GM19025 (cell line): Measurements from ENCODE around the gene IL19.
A peak's percentile ranks its signal among the peaks of the same experiment; 100 is the strongest.

Experiments used
- ATAC-seq: cut with Tn5 transposase; IDR thresholded peaks from one replicate; pipeline ENCODE4 v1.9.1; 2021; ENCODE audit warnings: mild to moderate bottlenecking, low read depth, moderate library complexity; ENCODE audit not compliant: unreplicated experiment

Gene IL19

DNA sequence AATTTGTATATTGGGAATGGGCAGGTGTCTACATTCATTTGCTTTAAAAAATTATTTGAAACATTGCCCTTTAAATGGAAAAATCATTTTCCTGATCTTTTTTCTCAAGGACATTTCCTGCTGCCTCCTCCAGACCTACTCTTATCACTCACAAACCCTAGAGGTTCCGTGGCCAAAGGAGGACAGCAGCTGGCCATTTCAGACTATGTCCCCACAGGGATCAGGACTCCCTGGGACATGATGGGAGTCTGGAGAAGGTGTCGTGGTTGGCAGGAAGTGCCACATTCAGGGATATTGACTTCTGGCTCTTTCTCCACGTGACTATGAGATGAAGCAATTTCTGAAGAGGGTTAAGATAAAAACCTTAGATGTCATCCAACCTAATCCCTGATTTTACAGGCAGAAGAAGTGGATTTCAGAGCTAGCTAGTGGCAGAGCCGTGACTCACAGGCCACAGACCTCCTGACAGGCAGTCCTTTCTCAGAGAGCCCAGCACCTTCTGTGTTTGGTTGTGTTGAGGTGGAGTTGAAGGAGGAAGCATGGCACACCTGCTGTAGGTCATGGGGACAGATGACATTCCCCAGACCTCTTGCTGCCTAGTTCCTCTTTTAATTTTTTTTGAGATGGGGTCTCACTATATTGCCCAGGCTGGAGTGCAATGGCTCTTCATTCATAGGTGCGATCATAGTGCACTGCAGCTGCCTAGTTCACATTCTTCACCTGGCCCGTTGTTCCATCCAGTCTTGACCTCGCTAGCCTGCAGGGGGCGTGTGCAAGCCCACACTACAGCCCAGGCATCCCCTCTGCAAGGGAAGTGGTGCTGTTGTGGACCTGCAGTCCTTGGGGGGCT, 27.2 kb downstream of the IL19 start:
- no peak for ATAC-seq

- ATAC-seq: no peak
Measured at GRCh38 chr1:206798384-206798996, 27.9 kb downstream of the IL19 start.

DNA sequence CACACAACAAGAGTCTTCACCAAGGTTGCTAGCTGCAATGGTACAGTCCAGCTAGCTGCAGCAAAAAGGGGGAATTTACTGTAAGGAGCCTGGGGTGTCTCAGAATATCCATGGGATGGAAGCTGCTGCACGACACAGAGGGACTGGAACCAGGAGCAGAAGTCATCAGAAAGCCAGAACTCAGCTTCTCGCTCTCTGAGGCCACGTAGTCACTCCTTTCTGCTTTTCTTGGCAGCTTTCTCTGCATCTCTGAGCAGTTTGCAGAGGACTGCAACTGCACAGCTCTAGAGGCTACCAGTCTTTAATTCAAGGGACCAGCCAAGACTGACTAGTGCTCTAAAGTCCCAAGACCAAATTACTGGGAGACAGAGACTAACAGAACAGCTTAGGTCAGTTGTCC, 28.7 kb downstream of the IL19 start:
- ATAC-seq: no peak

GRCh38 chr1:206800411-206800810, 29.8 kb downstream of the IL19 start:
- ATAC-seq: no peak

DNA sequence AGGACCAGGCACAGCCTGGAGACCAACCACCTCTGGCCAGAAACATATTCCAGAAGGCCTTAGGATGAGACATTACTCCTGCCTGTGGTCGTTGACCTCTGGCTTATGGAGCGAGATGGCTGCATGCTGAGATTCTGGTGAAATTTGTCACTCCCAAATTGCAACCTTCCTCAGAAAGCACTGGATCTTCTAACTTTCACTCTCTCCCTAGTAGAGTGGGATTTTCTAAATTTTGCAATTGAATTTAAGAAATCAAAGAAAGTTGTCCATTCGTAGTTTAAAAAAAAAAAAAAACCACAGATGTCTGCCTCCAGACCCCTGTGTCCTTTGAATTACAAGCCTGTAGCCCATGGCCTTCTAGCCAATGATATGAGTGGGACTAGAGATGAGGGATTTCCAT, 30.3 kb downstream of the IL19 start:
- ATAC-seq: no peak

DNA sequence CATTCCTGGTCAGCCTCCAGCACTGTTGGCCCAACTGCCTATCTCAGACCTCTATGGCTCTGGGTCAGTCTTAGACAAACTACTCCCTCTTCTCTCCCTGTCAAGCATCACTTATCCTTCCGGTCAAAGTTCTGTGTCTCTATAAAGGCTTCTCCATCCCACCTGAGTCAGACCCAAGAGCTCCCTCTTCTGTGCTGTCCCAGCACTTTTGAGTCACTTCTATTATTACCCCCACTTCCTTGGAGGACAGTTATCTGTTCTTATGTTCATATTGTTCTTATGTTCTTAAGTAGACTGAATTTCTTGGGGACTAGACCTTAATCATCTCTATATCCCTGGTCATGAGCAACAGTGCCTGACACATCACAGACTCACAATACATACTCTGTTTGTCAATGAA, 30.9 kb downstream of the IL19 start:
- ATAC-seq: no peak

GRCh38 chr1:206802401-206802800, 31.8 kb downstream of the IL19 start:
- ATAC-seq: no peak

DNA sequence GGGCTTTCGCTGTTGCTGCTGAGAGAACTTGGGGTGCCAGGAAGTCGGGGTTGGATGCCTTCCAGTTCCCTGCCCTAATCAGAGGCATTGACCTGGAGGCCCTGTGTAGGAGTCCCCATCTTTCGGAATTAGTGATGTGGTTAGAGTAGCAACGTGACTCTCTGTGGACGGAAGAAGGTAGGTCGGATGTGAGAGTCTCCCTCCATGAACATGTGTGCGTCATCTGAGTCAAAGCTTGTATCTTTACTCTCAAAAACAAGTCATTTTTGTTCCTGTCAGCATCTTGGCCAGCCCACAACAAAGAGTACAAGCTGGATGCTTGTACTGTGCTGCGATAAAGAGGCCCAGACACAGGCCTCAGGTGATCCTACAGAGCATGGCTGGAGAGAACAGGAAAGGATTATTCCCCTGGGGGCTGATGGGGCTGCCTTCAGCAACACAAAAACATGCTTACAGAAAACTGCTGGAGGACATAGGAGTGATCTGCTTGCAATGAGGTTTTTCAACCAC, 32.7 kb downstream of the IL19 start:
- peak; percentile 100 for ATAC-seq

- ATAC-seq: no peak
Measured at GRCh38 chr1:206804156-206804737, 33.7 kb downstream of the IL19 start.

DNA sequence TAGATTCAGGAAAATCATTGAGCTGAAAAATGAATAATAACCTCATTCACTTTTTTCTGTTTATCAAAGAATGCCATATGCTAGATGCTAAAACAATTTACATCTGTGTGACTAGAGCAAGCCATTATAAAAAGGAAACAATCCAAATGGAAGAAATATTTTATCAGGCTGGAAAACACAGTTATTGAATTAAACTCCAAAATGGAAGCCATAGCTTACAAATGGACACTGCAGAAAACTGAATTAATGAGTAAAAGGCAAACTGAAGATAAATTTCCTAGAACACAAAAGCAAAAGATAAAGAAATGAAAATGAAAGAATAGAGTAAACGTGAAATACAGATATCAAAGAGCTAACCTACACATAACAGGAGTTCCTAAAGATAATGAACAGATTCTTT, 34.8 kb downstream of the IL19 start:
- no peak for ATAC-seq

- ATAC-seq: no peak
Measured at GRCh38 chr1:206808615-206809014, 38.0 kb downstream of the IL19 start.

DNA sequence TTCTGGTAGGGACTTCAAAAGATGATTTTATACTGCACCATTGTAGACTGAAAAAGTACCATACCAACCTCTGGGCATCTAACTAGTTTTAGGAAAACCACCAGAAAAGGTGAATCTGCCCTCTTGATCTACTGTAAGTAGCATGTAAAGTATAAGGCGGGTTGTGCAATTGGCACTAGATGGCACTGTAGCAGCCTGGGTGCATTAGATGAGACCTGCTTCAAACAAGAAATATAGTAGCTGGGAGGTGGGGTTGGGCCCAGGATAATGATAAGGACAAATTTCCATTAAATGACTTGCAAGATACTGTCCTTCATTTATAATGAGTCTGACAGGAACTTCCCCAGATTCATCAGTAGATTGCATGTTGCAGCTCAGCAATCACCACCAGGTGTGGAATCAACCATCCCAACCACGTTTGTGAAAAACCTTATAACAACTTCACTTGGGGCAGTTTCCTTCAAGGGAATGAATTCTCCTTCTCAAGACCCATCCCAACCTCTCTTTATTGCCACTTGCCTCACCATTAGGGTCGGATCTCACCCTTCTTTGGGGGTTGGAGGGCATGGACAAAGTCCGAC, 39.0 kb downstream of the IL19 start:
- no peak for ATAC-seq

GRCh38 chr1:206812471-206812870, 41.9 kb downstream of the IL19 start:
- no peak for ATAC-seq

- ATAC-seq: no peak
Measured at GRCh38 chr1:206814716-206815341, 44.3 kb downstream of the IL19 start.

DNA sequence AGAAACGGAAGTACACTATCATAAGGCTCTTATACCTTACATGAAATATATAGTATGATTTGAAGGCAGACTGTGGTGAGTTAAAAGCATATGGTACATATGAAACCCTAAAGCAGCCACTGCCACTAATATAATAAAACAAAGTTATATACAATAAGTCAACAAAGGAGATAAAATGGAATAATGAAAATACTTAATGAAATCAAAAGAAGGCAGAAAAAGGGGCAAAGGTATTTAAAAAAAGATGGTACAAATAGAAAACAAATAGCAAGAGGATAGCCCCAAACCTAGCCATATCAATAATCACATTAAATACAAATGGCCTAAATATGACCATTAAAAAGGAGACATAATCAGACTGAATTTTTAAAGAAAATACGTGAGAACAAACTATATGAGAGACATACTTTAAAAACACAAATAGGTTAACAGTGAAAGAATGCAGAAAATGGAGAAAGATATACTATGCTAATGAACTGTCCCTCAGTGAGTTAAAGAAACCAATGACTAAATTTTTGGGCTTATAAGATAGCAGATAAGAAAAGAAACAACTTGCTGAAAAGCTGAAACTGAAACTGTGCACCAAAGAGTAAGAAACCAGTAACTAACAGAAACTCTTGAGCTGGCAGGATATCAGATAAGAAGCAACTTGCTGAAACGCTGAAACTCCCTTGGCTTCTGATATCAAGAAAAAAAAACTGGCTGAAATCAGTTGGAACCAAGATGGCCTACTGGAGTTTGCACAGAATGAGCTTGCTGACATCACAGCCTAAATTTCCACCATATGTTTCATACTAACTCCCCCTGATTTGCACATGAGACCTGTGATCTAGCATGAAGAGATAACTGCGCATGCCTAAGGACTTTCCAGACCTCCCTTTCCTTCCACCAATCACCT, 46.1 kb downstream of the IL19 start:
- no peak for ATAC-seq

- ATAC-seq: no peak
Measured at GRCh38 chr1:206821493-206821892, 50.9 kb downstream of the IL19 start.

DNA sequence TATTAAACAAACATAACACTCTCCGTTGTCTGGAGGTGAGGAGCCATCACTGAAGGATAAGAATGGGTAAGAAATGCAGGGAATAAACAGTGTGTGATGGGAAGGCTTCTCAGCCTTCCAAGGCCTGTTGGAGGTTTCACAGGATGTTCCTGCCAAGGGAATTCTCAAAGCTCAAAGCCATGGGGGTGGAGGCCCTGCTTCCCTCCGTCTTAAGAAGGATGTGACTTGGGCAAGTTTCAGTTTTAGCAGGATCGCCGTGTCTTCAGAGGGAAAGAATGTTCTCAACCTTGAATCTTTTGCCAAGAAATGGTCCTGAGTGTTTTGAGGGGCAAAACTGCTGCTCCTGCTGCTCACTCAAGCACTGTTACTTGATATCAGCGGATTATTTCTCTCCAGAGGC, 53.2 kb downstream of the IL19 start:
- no peak for ATAC-seq

GRCh38 chr1:206824331-206824730, 53.8 kb downstream of the IL19 start:
- ATAC-seq: no peak

DNA sequence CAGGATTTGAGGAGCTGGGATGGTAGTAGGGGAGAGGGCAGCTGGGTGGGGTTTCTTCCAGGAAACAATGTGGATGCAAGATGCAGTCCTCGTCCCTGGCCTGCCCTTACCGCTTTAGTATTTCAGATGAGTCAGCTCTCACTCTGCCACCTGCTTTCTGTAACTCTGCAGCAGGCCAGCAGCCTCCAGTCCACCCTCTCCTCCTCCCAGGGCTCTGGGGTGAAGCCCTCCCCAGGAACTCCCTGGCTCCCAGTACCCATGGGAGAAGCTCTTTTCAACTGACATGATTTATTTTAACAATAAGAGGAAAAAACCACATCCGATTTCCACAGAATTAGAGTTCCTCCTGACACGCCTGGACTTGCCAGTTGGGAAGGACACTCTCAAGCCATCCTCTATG, 55.8 kb downstream of the IL19 start:
- no peak for ATAC-seq

DNA sequence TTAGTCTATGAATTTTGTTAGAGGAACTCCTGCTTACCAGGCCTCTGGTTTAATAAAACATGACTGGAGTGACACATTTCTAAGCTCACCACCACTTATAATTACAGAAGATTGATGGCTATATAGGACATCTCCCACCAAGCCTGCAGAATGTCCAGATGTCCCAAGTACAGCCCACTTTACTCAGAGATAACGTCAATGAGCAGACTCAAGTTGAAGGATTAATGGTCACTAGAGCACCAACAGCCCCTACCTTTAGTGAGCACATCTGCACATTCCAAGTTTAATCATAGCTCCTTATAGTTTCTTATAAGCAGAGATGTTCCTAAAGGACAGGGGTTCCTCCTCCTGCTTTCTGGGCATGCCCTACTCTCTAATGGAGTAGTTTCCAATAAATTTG, 57.5 kb downstream of the IL19 start:
- no peak for ATAC-seq
